AG10803 (cell line): Measurements from ENCODE around the gene SIDT1.

Experiments used
- DNase-seq: peaks from one replicate; pipeline ENCODE4 v3.0.0; 2010; ENCODE audit warnings: low read depth
- H3K4me3 ChIP-seq: 2 replicates; pipeline ENCODE4 v1.5.1; 2011; ENCODE audit warnings: mild to moderate bottlenecking, low read length, control low read depth
- TF ChIP-seq, protein P1 (sequence below): conservative IDR thresholded peaks from 2 replicates; pipeline ENCODE4 v1.5.1; 2011; ENCODE audit warnings: mild to moderate bottlenecking, low read length, control low read depth, inconsistent platforms

SIDT1 gene

DNA sequence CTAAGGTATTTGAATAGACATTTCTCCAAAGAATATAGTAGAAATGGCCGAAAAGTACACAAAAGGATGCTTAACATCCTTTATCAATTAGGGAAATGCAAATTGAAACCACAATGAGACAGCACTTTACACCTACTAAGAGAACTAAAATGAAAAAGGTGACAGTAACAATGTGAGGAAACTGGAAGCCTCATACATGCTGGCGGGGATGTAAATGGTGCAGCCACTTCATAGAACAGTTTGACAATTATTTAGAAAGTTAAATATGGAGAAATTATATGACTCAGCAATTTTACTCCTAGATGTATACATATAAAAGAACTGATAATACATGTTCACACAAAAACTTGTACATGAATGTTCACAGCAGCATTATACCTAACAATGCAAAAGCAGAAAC is 30.8 kb upstream of the SIDT1 start:
- TF ChIP-seq, protein P1, sequence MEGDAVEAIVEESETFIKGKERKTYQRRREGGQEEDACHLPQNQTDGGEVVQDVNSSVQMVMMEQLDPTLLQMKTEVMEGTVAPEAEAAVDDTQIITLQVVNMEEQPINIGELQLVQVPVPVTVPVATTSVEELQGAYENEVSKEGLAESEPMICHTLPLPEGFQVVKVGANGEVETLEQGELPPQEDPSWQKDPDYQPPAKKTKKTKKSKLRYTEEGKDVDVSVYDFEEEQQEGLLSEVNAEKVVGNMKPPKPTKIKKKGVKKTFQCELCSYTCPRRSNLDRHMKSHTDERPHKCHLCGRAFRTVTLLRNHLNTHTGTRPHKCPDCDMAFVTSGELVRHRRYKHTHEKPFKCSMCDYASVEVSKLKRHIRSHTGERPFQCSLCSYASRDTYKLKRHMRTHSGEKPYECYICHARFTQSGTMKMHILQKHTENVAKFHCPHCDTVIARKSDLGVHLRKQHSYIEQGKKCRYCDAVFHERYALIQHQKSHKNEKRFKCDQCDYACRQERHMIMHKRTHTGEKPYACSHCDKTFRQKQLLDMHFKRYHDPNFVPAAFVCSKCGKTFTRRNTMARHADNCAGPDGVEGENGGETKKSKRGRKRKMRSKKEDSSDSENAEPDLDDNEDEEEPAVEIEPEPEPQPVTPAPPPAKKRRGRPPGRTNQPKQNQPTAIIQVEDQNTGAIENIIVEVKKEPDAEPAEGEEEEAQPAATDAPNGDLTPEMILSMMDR, result no peak
- H3K4me3 ChIP-seq, result no peak overlapping the region
- DNase-seq, result no peak

DNA sequence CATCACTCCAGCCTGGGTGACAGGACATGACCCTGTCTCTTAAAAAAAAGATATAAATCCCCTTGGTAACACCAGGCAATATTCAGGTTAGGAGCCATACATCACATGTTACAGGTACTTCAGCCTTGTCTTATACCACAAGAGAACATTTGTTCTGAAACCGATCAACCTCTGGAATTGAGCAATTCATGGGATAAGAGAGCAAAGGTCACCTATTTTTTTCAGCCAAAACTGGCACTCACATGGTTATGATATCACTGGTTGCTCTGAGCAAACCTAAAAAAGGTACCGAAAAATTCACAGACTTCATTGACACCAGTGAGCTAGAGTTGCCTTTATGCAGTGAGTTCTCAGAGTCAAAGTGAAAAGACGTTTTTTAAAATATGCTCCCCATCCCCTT is 26.5 kb upstream of the SIDT1 start:
- DNase-seq, result no peak
- TF ChIP-seq, protein P1, result no peak
- H3K4me3 ChIP-seq, result no peak overlapping the region

DNA sequence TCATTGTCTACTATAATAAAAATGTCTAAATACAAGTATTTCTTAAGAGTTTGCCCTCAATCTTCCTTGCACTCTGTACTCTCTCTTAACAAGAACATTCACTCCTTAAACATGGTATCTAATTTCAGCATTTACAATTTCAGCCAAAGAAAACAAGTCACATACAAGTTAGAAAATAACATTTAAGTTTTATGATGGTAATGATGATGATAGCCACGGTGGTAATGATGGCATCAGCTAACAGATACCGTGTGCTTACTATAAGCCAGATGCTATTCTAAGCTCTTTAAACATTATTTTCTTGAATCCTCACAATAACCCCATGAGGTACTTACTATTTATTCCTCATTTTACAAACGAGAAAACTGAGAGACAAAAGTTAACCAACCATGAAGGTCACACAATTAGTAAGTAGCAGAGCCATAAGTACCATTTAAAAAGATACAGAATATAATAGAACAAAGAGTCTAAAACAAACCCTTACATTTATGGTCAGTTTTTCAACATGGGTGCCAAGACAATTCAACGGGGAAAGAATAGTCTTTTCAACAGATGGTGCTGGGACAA is 24.8 kb upstream of the SIDT1 start:
- DNase-seq, result no peak
- TF ChIP-seq, protein P1, result no peak
- no peak overlapping the region for H3K4me3 ChIP-seq

DNA sequence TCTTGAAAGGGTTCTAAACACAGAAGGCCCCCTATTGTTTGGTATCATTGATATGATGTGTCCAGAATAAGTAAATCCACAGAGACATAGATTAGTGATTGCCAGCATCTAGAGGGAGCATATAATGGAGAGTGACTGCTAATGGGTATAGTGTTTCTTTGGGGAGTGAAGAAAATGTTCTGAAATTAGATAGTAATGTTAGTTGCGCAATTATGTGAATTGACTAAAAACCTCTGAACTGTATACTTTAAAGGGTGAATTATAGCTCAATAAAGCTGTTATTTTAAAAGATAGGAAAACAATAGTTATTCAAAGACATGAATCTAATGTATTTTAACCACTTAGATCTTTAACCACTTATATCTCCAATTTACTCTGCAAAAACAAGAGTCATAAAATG is 23.4 kb upstream of the SIDT1 start:
- TF ChIP-seq, protein P1, result no peak
- no peak overlapping the region for H3K4me3 ChIP-seq
- DNase-seq, result no peak

DNA sequence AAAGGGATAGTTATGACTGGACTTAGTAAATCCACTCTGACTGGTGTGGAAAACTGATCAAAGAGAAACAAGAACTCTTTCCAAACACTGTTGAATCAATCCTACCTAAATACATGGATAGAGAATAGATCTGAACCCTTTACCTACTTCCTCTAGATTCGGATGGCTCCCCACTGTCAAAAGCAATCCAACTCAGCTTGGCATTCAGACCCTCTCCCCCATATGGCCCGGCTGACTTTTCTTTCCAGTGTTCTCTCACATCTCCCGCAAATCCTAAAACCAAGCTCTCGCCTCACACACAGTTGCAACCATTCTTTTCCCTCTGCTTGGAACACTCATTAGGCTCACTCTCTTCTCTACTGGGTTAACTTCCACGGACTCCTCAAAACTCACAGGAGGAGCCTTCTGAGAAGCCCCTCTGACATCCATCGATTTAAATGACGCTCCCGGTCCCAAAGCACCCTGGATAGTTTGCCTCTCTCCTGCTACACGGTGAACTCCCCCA is 18.0 kb upstream of the SIDT1 start:
- TF ChIP-seq, protein P1, result no peak
- H3K4me3 ChIP-seq, result peak overlapping the region; percentile 95
- no peak for DNase-seq

DNA sequence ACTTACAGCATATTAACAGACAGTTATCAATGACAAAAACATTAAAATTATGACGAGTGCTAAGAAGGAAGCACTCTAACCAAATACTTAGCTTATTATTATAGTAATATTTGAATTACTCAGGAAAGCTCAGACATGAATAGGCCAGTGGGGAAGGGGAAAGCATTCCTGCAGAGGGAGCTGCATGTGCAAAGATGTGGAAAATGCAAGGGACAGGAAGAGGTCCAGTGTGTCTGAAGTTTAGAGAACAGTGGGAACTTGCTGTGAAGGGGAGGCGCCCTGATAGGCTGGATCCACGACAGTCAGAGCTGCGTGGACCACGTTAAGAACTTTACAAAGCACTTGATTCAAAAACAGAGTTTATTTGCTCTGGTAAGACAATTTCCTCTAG is 16.2 kb upstream of the SIDT1 start:
- TF ChIP-seq, protein P1, result 0 out of 2 replicates have a peak, but pooled peaks have one; percentile 2
- H3K4me3 ChIP-seq, result no peak overlapping the region
- DNase-seq, result no peak

DNA sequence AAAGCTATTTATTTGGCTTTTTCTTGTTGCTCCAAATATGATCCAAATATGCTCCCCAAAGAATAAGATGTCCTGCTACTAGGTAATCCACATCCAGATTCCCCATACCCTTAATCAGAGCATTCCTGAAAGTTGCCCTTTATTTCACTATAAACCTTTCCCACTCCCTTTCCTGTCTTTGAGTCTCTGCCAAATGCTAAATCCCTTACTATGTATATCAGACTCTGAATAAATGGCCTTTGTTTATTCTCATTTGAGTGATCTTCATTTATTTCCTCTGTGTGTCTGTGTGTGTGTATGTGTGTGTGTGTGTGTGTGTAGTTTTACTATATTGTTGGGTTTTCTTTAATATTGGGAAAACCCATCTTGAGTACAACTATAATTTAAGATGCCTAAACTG is 10.4 kb upstream of the SIDT1 start:
- no peak for DNase-seq
- no peak overlapping the region for H3K4me3 ChIP-seq
- TF ChIP-seq, protein P1, result no peak
